NAMALWA (cell line): ENCODE measurements around the gene TET2.

ENCODE experiments used
- DNase-seq: peaks from one replicate; pipeline ENCODE4 v3.0.0-alpha.2; 2015; ENCODE audit warnings: low spot score

The TET2 gene

DNA sequence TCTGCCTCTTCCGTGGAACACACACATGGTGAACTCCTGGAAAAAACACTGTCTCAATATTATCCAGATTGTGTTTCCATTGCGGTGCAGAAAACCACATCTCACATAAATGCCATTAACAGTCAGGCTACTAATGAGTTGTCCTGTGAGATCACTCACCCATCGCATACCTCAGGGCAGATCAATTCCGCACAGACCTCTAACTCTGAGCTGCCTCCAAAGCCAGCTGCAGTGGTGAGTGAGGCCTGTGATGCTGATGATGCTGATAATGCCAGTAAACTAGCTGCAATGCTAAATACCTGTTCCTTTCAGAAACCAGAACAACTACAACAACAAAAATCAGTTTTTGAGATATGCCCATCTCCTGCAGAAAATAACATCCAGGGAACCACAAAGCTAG, 87.9 kb downstream of the TET2 start:
- DNase-seq = no peak

DNA sequence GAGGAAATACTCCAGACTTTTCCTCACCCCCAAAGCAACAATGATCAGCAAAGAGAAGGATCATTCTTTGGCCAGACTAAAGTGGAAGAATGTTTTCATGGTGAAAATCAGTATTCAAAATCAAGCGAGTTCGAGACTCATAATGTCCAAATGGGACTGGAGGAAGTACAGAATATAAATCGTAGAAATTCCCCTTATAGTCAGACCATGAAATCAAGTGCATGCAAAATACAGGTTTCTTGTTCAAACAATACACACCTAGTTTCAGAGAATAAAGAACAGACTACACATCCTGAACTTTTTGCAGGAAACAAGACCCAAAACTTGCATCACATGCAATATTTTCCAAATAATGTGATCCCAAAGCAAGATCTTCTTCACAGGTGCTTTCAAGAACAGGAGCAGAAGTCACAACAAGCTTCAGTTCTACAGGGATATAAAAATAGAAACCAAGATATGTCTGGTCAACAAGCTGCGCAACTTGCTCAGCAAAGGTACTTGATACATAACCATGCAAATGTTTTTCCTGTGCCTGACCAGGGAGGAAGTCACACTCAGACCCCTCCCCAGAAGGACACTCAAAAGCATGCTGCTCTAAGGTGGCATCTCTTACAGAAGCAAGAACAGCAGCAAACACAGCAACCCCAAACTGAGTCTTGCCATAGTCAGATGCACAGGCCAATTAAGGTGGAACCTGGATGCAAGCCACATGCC, 89.7 kb downstream of the TET2 start:
- no peak for DNase-seq

DNA sequence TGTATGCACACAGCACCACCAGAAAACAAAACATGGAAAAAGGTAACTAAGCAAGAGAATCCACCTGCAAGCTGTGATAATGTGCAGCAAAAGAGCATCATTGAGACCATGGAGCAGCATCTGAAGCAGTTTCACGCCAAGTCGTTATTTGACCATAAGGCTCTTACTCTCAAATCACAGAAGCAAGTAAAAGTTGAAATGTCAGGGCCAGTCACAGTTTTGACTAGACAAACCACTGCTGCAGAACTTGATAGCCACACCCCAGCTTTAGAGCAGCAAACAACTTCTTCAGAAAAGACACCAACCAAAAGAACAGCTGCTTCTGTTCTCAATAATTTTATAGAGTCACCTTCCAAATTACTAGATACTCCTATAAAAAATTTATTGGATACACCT, 90.2 kb downstream of the TET2 start:
- no peak for DNase-seq

DNA sequence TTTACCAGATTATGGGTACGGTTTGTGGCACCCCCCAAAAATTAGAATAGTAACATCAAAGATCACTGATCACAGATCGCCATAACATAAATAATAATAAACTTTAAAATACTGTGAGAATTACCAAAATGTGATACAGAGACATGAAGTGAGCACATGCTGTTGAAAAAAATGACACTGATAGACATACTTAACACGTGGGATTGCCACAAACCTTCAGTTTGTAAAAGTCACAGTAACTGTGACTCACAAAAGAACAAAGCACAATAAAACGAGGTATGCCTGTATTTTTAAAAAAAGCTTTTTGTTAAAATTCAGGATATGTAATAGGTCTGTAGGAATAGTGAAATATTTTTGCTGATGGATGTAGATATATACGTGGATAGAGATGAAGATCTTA, 93.4 kb downstream of the TET2 start:
- DNase-seq = no peak

DNA sequence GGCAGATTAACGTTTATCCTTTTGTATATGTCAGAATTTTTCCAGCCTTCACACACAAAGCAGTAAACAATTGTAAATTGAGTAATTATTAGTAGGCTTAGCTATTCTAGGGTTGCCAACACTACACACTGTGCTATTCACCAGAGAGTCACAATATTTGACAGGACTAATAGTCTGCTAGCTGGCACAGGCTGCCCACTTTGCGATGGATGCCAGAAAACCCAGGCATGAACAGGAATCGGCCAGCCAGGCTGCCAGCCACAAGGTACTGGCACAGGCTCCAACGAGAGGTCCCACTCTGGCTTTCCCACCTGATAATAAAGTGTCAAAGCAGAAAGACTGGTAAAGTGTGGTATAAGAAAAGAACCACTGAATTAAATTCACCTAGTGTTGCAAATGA, 94.8 kb downstream of the TET2 start:
- no peak for DNase-seq

- DNase-seq = no peak
These were observed 96.8 kb downstream of the TET2 start for GRCh38 chr4:105243446-105243845.

DNA sequence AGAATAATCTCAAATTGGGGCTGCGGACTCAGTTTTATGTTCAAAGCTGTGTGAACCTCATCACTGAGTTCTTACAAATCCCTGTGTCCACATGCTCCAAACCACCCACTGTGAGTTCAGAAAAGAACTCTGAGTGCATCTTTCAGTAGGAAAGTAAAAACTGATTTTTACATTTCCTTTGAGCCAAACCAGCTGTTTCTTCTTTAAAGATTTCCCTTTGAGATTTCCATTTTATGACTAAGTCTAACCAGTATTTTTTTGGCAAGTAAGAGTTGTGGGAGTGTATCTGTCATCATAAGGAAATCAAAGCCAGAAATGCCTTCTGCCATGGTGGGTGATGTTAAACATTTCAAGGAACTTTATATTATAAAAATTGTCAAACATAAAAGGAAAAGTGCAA, 100.0 kb downstream of the TET2 start:
- no peak for DNase-seq

DNA sequence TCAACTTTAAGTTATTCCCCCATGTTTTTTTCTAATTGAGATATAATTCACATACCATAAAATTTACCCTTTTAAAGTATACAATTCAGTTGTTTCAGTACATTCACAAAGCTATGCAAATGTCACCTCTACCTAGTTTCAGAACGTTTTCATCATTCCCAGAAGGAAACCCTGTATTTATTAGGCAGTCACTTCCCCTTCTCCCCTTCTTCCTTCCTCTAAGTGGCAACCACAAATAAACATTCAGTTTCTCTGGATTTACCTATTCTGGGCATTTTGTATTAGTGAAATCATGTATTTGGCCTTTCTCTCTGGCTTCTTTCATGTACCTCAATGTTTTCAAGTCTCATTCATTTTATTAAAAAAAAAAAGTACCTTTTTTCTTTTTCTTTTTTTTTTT, 101.9 kb downstream of the TET2 start:
- DNase-seq = no peak

GRCh38 chr4:105257817-105258495, 111.3 kb downstream of the TET2 start:
- DNase-seq = no peak

DNA sequence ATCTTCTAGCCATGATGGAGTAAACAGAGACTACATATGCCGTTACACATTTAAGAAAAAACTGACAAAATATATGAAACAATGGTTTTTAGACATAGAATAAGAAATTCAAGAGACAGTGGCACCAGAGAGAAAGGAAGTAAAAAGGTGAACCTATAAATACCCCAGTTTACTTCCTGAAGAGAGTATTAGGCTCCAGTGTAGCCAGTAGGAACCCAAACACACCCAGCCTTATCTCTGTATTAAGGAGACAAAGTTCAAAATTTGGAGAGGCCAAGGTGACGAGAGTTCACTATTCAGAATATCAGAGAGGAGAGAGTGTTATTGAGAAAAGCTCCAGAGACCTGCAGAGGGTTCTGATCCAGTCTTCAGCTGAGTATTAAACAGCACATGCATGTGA, 119.0 kb downstream of the TET2 start:
- no peak for DNase-seq

DNA sequence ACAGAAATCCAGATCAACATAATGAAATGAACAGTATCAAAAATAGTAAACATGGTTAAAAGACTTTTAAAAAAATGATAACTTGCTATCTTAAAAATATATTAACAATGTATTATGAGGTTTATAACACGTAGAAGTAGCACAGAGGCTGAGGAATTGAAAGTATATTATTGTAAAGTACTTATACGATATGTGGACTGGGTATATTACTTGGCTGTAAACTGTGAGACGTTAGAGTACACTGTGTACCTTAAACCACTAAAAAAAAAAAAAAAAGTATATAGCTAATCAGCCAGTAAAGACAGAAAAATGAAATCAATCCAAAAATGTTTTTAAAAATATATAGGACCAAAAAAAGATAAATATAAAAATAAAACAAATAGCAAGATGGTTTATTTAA, 120.6 kb downstream of the TET2 start:
- DNase-seq = no peak

DNA sequence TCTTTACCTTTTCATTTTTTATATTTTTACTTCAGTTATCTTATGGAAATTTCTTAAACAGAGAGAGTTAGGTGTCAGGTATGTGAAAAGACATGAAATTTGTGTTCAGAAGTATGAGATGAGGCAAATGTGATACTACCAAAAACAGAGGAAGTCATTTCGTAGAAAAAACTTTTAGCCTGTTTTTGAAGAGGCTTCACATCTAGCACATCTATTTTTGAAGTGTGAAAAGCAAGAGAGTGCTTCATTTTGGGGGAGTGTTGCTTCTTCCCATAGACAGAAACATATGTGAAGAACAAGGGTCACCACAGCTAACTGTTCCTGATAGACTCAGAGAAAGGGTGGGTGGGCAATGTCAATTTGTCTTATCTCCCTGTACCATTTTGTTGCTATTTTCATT, 125.3 kb downstream of the TET2 start:
- DNase-seq = no peak

GRCh38 chr4:105273230-105273629, 126.6 kb downstream of the TET2 start:
- no peak for DNase-seq

DNA sequence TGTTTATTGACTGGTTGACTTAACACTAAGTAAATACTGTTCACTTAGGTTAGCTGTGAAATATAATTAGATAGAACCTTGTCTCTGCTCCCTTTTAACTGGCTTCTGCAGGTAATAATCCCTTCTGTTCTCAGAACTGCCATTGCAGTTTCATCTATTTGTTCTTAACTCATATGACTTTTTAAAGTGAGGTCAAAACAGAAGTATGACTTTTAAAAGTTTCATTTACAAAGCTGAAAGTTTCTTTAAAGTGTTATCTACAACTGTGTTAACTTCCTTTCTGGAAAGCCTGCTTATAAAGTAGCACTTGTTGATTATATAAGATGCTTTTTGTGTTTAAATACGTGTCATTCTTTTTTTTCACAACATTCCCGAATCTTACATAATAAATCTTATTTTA, 127.4 kb downstream of the TET2 start:
- no peak for DNase-seq

DNA sequence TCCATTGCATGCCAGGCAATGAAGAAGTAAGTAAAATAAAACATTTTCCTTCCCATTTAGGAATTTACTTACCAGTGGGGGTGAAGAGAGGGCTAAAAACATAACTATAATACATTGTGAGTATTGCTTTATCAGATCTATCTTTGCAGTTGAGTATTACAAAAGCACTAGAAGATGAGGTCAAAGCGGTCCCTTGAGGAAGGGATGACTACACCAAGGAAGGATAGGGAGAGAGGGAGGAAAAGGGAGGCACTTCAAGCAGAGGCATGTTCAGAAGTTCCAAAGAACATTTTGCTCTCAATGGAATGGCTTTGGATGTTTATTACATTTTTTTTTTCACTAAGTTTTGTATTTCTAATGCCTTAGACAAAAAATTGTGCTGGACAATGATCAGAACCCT, 127.8 kb downstream of the TET2 start:
- no peak for DNase-seq

GRCh38 chr4:105276361-105277104, 129.9 kb downstream of the TET2 start:
- no peak for DNase-seq

- DNase-seq = no peak
These were observed 131.0 kb downstream of the TET2 start for GRCh38 chr4:105277702-105278101.

DNA sequence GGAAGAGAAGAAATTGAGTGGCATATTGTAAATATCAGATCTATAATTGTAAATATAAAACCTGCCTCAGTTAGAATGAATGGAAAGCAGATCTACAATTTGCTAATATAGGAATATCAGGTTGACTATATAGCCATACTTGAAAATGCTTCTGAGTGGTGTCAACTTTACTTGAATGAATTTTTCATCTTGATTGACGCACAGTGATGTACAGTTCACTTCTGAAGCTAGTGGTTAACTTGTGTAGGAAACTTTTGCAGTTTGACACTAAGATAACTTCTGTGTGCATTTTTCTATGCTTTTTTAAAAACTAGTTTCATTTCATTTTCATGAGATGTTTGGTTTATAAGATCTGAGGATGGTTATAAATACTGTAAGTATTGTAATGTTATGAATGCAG, 132.6 kb downstream of the TET2 start:
- no peak for DNase-seq

DNA sequence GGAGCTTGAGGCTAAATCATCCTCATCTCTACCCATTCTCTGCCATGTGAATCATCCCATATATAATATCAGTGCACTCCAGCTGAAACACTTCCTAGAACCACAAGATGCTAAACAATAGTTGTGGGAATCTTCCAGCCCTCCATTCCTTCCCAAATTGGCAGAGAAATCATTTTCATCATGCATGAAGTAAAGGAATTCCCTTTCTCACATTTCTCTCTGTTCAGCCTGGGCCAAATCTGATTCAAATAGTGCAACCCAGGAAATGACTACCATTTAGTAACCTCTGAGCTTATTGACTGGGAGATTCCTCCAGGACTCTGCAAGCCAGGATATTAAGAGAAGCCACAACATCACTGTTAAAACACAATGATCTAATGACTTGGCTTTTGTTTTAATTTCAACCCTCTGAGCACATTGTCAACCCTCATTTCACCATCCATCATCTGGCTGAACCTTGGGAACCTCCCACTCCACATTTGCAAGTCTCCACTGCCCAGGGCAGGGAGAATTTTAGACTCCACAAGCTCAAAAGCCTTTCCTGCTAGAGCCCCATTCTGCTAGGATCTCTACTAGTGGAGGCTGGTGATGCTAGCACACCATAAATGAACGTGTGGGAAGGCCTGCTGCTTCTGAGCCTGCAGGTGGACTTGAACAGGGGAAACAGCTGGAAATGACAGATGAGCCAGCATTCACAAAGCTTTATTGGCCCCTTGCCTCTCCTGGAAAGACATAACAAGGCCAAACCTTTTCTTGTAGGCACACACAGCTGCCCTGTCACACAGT, 133.9 kb downstream of the TET2 start:
- DNase-seq = no peak

DNA sequence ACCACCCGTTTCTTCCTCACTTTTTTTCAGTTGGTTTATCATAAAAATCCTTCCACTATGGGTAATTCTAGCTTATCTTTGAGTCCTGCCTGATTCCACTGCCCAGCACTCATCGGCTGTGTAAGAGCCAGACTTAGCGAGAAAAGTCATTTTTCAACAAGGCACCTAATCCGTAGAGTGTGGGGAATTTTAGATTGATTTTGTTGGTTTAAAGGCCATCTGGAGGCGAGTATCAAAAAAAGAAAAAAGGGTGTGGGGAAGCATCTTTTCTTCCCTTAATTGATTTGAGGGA, 134.4 kb downstream of the TET2 start:
- DNase-seq = no peak

DNA sequence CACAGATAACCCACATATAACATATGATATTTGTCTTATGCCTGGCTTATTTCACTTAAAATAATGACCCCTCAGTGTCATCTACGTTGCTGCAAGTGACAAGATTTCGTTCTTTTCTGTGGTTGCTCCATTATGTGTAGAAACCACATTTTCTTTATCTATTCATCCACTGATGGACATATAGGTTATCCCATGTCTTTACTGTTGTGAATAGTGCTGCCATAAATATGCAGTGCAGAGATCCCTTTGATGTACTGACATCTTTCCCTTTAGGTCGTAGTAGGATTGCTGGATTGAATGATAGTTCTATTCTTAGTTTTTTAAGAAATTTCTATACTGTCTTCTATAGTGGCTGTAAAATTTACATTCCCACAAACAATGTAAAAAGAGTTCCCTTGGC, 135.8 kb downstream of the TET2 start:
- no peak for DNase-seq

DNA sequence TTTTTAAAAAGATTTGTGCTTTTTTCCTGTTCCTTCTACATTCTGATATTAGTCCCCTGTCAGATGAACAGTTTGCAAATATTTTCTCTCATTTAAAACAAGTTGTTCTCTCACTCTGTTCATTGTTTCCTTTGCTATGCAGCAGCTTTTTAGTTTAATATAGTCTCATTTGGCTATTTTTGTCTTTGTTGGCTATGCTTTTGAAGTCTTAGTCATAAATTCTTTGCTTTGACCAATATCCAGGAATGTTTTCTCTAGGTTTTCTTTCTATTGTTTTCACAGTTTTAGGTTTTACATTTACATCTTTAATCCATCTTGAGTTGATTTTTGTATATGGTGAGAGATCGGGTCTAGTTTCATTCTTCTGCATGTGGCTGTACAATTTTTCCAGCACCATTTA, 136.8 kb downstream of the TET2 start:
- no peak for DNase-seq

- no peak for DNase-seq
These were observed 141.4 kb downstream of the TET2 start for GRCh38 chr4:105288121-105288520.
